Measurements from ENCODE around the gene CCSER1.
"Not testable (repeated sequence)": the region's sequence is repeated elsewhere in the genome, so short reads cannot be mapped to it uniquely, and the experiment has no call there.

Gene CCSER1

GRCh38 chr4:90582087-90582486 is 454.9 kb downstream of the CCSER1 start:
- no peak for DNase-seq

- DNase-seq, result no peak
These were observed 456.9 kb downstream of the CCSER1 start for GRCh38 chr4:90584051-90584450.

GRCh38 chr4:90585961-90586360 is 458.8 kb downstream of the CCSER1 start:
- DNase-seq, result no peak

GRCh38 chr4:90586799-90587198 is 459.6 kb downstream of the CCSER1 start:
- DNase-seq, result no peak

- DNase-seq, result no peak
These were observed 470.7 kb downstream of the CCSER1 start for GRCh38 chr4:90597927-90598326.

GRCh38 chr4:90598741-90599140 is 471.5 kb downstream of the CCSER1 start:
- no peak for DNase-seq

GRCh38 chr4:90602726-90603125 is 475.5 kb downstream of the CCSER1 start:
- DNase-seq, result no peak

- no peak for DNase-seq
These were observed 476.3 kb downstream of the CCSER1 start for GRCh38 chr4:90603540-90603939.

GRCh38 chr4:90606781-90607180 is 479.6 kb downstream of the CCSER1 start:
- no peak for DNase-seq

GRCh38 chr4:90614371-90614770 is 487.2 kb downstream of the CCSER1 start:
- DNase-seq, result no peak

GRCh38 chr4:90621080-90621479 is 493.9 kb downstream of the CCSER1 start:
- DNase-seq, result no peak

GRCh38 chr4:90624781-90625180 is 497.6 kb downstream of the CCSER1 start:
- no peak for DNase-seq

GRCh38 chr4:90641861-90642599 is 514.8 kb downstream of the CCSER1 start:
- DNase-seq, result no peak

- DNase-seq, result no peak
These were observed 516.0 kb downstream of the CCSER1 start for GRCh38 chr4:90643156-90643555.

- no peak for DNase-seq
These were observed 521.1 kb downstream of the CCSER1 start for GRCh38 chr4:90648311-90648710.

GRCh38 chr4:90648791-90649190 is 521.6 kb downstream of the CCSER1 start:
- DNase-seq, result no peak

GRCh38 chr4:90660672-90661071 is 533.5 kb downstream of the CCSER1 start:
- no peak for DNase-seq

- DNase-seq, result no peak
These were observed 543.0 kb downstream of the CCSER1 start for GRCh38 chr4:90670183-90670582.

GRCh38 chr4:90689739-90690138 is 562.5 kb downstream of the CCSER1 start:
- DNase-seq, result no peak

- DNase-seq, result no peak
These were observed 568.2 kb downstream of the CCSER1 start for GRCh38 chr4:90695411-90695810.

- not testable (repeated sequence) for DNase-seq
These were observed 578.3 kb downstream of the CCSER1 start for GRCh38 chr4:90705501-90705900.

GRCh38 chr4:90715242-90715641 is 588.0 kb downstream of the CCSER1 start:
- no peak for DNase-seq

- DNase-seq, result peak; percentile 3
These were observed 591.7 kb downstream of the CCSER1 start for GRCh38 chr4:90718931-90719330.

GRCh38 chr4:90727938-90728337 is 600.7 kb downstream of the CCSER1 start:
- DNase-seq, result no peak

- no peak for DNase-seq
These were observed 603.6 kb downstream of the CCSER1 start for GRCh38 chr4:90730752-90731151.
